NCI-H82 (cell line): Measurements from ENCODE around the gene G6PD.
A peak's percentile ranks its signal among the peaks of the same experiment; 100 is the strongest.
"Not testable (repeated sequence)": the region's sequence is repeated elsewhere in the genome, so short reads cannot be mapped to it uniquely, and the experiment has no call there.

Source experiments
- DNase-seq: peaks from one replicate; lab custom pipeline; 2025; lab: John Stamatoyannopoulos, UW

G6PD gene

DNA sequence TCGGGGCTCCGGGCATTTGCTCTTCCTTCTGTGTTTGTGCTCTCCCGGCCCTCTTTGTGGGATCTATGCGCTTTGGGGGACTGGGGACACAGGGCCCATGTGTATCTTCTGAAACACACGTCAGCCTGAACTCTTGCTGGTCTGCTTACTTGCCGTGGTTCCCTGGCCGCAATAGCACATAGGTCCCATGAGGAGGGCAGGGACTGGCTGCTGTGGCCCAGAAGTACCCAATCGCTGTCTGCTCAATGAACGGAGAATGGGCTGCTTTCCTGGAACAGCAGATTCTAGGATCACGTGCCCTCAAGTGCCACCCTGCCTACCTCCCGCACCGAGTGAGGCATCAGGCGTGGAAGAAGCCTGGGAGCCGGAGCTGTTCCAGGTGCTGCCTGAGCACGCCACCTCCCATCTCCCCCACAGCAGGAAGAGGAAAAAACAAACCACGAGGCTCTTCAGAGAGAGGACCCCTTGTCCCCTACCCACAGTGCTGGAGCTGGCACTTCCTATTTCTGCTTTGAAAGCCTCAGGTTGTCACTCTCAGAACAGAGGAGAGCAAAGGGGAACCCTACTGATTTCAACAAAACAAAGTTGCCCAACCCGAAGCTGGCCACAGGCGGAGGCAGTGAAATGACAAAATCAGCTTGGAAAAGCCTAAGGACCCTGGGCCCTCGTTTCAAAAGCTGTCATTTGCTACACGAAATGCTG is 3.8 kb downstream of the G6PD start:
- no peak for DNase-seq

DNA sequence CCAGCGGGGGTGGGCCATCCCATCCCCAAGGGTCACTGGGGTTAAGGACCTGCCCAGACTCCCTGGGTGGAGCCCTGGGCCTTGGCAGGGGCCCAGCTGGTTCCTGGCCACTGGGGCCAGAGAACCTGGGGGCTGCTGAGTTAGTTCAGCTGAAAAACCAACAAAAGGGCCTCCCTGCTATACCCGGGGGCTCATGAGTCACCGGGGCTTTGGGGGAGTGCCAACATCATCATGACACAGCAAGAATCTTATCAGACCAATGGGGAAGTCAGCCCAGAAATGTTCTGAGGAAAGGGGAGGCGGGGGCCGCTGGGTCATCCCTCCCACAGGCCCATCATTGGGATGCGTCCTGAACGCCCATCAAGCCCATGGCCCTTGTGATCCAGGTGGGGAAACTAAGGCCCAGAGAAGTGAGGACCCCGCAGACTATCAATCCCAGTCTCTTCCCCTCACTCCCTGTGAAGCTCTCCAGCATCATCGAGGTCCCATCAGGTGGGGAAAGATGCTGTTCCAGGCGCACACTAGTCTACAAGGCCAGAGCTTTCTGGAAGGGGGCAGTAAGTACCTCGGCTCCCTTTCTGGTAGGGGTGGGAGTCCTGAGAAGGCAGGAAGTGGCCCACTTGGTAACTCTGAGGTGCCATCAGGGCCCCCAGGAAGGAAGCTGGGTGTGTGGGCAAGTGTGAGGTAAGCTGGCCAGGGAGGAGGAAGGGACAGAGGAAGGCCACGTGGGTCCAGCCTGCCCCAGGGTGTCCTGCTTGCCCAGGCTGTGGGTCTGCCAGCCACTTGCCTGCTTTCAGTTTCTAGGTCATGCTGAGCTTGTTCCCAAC is 4.5 kb downstream of the G6PD start:
- no peak for DNase-seq

DNA sequence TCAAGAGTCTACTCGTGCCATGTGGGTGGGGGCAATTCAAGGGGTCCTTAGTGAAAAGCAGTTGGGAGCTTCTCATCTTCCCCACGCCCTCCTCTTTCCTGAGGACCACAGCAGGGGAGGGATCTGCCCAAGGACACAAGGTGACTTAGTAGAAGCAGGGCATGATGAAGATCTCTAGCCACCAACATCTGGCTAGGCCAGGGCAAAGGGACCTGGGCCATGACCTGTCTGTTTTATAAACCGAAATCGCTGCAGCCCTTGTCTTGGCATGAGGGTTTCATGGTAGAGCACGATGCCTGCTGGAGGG is 5.1 kb downstream of the G6PD start:
- DNase-seq = no peak

DNA sequence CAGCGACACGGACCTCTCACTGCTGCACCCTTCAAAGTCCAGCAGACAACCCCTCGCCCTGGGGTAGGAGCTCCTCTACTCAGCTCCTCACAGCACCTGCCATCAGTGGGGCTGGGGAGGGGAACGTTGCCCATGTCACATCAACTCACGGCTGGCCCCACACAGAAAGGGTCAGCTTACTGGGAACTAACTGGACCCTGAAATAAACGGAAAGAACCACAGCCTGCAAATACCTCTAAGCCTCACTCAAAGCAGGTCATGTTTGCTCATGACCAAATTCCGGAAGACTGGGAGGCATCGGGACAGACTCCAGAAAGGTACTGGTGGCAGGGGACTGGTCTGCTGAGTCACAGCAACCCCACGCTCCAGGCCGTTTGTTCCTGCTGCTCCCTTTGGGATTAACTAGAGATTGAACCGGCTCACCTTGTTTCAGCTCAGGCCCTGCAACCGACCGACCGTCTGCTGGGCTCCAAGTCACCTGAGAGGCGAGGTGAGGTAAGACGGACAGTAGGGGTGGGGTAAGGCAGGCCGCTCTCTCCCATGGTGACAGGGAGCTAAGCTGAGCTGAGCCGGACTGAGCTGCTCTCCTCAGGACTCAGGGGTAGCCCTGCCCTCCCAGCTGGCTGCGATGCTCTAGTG is 5.6 kb downstream of the G6PD start:
- DNase-seq = peak; percentile 37

DNA sequence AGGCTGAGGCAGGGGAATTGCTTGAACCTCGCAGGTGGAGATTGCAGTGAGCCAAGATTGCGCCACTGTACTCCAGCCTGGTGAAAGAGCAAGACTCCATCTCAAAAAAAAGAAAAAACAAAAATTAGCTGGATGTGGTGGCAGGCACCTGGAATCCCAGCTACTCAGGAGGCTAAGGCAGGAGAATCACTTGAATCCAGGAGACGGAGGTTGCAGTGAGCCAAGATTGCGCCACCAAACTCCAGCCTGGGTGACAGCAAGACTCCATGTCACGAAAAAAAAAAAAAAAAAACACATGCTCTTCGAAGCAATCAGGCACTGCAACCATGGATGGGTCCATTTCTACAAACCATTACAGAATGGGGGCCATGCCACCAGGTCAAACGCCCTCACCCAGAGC is 6.3 kb downstream of the G6PD start:
- DNase-seq = not testable (repeated sequence)

DNA sequence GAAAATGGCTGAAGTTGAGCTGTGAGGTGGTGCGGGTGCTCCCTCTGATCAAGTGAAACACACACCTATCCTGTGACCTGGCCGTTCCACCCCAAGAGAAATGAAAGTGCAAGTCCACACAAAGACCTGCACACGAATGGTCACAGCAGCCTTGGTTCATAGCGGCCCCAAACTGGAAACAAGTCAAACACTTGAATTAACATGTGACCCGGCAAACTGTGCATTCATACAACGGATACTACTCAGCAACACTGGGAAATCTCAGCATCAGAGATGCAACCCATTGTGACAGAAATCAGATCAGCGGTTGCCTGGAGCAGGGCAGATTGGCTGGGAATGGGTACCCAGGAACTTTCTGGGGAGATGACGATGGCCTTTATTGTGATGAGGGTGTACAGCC is 7.6 kb downstream of the G6PD start:
- no peak for DNase-seq

DNA sequence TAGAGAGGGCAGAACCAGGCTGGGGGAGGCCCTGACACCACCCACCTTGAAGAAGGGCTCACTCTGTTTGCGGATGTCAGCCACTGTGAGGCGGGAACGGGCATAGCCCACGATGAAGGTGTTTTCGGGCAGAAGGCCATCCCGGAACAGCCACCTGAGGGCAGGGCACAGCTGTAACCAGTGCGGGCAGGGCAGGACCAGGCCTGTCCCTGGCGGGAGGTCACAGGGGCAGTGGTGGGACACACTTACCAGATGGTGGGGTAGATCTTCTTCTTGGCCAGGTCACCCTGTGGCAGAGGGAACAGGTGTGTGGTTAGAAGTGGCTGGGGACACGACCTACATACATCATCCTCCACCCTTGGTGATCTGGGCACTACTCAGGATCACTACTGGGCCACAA is 10.8 kb downstream of the G6PD start:
- no peak for DNase-seq

DNA sequence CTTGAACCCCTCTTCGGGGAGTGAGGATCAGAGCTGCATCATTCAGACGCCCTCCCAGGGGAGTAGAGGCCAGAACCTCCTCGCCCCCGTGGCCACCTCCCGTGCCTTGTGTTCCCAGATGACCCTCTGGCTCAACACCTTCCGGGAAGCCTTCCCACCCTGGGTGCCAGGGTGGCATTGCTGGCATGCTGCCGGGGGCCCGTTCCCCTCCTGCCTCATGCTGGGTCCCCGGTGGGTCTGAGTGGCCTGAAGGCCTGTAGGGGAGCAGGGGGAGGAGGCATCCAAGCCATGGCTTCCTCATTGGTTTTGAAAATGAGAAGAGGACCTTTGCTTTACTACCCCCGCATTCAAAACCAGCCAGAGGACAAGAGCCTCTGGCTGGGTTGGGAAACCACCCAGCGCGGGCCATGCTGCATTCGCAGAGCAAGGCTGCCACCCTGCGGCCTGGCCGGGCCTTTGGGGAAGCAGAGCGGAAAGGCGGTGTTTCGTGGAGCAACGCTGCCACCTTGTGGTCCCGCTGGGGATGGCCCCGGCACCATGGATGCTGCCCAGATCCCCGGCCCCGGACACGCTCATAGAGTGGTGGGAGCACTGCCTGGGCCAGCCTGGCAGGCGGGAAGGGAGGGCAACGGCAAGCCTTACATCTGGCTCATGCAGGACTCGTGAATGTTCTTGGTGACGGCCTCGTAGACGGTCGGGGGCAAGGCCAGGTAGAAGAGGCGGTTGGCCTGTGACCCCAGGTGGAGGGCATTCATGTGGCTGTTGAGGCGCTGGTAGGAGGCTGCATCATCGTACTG is 11.9 kb downstream of the G6PD start:
- peak; percentile 88 for DNase-seq

DNA sequence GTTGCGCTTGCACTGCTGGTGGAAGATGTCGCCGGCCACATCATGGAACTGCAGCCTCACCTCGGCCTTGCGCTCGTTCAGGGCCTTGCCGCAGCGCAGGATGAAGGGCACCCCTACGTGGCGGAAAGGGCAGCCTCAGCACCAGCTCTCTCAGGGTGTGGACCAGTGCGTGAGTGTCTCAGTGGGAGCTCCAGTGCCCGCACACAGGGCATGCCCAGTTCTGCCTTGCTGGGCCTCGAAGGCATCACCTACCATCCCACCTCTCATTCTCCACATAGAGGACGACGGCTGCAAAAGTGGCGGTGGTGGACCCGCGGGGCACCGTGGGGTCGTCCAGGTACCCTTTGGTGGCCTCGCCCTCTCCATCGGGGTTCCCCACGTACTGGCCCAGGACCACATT is 14.0 kb downstream of the G6PD start:
- no peak for DNase-seq

DNA sequence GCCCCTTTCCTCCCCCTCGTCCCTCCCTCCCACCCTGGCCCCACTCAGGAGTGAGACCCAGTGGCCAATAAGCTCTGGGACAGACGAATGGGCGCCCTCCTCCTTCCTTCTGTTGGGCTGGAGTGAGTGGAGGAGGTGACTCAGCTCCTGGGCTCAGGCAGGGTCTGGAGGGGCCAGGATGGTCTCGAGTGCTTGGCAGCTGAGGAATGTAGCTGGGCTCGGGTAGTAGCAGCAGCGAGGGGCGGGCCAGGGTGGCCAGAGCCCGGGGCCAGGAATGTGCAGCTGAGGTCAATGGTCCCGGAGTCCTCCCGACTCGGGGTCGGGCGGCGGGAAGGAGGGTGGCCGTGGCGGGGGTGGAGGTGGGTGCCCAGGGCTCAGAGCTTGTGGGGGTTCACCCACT is 15.0 kb downstream of the G6PD start:
- DNase-seq = no peak

DNA sequence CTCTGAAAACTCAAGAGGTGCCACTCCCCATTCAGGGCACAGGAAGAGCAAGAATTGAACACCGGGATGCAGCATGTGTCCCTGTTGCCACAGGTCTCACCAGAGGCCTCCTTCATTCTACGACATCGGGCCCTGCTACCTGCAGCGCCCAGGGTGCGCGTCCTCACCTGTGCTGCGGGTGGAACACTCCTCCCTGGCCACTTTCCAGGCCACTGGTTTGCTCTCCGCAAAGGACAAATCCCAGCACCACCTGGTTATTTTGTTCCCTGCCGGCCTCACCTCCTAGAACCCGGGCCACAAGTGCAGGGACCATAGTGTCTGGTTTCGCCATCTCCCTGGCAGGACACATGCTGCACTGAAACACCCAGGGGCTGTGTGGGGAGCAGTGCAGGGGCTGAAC is 16.4 kb downstream of the G6PD start:
- DNase-seq = no peak

DNA sequence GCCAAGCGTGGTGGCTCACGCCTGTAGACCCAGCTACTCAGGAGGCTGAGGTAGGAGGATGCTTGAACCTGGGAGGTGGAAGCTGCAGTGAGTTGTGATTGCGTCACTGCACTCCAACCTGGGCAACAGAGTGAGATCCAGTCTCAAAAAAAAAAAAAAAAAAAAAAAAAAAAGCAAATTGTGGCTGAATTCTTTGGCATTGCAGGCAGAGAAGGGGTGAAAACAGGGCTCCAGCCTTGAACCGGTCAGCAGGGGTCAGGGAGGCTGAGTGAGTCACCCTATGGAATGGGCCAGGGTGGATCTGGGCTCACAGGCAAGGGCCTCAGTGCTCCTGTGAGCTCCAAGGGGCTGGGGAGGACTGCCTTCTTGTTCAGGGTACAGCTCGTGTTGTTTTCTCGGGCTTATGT is 17.4 kb downstream of the G6PD start:
- no peak for DNase-seq

DNA sequence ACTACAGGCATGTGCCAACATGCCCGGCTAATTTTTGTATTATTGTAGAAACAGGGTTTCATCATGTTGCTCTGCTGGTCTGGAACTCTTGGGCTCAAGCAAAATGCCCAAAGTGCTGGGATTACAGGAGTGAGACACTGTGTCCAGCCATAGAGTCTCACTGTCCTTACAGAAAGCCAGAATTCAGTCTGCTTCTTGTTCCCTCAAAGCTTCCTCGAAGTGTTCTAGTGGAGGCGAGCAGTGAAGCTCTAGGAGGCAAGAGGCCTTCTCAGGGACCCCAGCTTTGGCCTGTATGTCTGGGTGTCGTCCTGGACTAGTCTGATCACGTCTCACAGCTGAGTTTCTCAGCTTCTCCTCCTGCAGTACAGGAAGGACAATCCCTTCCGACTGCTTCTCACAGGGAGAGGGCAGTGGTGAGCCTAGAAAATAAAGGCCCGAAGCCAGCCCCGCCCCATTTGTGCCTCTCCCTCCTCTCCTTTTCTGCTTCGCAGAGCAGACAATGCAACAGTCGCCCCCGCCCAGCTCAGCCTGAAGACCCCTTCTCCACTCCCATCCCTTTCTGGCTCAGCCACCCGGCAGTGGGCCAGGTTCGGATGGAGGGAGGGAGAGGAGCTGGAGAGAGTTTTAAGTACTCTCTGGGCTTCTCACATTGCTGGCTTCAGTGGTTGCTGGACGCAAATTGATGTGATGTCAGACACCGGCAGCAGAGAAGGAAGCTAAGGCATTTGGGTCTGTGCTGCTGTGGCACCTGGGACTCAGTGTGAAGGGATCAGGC is 19.6 kb downstream of the G6PD start:
- peak; percentile 89 for DNase-seq

DNA sequence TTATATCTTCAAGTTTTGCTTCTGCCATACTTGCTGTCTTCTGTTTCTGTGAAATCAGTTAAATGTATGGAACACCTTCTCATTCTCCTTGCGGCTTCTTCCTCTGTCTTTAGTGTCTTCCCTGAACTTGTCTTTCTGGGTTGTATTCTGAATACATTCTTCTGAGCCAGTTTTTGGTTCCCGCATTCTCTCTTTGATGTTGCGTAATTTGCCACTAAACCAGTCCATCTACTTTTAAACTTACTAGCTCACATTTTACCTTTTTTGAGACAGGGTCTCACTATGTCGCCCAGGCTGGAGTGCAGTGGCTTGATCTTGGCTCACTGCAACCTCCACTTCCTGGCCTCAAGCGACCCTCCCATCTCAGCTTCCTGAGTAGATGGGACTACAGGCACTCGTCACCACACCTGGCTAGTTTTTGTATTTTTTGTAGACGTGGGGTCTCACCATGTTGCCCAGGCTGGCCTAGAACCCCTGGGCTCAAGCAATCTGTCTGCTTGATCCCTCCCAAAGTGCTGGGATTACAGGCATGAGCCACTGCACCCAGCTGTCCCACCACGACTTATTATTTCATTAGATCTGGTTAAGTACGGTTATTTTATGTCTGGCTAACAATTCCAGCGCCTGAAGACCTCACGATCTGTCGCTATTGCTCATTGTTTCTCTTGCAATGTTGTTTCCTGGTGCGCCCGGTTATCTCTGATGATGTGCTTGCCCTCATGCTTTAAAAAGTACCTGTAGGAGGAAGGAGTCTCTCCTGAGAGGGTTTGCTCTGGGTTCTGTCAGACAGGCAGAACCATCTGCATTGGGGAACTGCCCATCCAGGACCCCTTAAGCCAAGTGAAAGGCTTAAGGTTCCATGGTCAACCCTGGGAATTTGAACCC is 20.8 kb downstream of the G6PD start:
- peak; percentile 16 for DNase-seq

DNA sequence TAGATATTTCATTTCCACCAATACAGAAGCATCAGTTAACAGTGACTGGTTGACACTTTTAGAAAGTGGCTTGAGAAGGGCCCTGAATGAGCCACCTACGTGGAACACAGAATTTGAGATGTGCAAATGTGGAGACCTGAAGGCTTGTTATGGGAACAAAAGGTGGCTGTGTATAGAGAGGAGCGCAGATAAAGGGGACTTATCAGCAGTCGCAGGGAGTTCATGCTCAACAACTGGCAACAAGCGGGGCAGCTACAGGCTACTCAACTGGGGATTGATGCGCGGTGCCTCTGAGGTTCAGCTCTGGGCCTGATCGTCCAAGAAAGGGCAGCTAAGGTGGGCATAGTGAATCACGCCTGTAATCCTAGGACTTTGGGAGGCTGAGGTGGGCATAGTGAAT is 27.3 kb downstream of the G6PD start:
- no peak for DNase-seq

DNA sequence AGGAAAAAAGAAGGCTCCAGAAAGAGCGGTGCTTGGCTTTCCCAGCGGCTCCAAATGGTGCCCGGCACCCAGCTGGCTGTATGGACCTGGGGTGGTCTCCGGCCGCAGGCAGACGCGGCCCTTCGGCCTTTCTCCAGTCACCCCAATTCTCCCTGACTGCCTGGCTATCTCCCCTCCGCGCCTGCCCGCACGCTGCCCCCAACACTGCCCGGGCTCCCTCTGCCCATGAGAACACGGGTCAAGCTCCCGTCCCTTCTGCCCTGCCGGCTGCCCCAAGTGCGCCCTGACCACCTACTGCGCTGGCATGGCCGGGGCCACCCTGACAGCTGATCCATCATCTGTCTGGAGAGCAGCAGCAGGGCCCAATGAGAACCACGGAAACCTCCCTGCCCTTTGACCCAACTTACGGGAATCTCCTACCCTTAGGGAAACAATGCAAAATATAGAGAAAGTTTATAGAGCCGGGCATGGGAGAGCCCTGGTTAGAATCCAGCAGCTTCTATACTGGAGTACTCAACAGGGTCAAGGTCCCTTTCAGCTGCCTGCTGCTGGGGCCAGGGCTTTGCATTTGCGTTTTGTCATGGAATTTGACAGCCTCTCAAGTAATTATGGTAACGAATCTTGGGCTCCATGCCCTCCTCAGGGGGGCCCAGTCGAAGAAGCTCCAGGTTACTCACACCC is 29.4 kb downstream of the G6PD start:
- DNase-seq = no peak

DNA sequence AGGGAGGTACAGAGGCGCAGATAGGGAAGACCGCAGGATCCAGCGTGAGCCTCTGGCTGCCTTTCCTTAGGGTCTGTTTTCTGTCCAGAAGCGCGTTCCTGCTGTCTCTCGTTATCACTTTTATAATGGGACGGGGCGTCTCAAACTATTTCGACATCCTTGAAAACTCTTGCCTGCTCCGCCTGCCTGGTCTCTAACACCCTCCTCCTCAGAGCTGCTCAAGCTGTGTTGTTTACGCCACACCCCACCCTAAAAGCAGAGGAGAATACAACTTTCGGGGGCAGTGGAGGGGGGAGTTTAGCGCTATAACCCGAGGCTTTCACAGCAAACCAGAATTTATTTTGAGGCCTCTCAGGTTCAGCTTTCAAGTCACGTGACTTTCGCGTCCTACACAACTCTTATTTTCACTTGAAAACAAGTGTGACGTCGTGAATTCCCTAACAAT is 30.0 kb downstream of the G6PD start:
- no peak for DNase-seq

DNA sequence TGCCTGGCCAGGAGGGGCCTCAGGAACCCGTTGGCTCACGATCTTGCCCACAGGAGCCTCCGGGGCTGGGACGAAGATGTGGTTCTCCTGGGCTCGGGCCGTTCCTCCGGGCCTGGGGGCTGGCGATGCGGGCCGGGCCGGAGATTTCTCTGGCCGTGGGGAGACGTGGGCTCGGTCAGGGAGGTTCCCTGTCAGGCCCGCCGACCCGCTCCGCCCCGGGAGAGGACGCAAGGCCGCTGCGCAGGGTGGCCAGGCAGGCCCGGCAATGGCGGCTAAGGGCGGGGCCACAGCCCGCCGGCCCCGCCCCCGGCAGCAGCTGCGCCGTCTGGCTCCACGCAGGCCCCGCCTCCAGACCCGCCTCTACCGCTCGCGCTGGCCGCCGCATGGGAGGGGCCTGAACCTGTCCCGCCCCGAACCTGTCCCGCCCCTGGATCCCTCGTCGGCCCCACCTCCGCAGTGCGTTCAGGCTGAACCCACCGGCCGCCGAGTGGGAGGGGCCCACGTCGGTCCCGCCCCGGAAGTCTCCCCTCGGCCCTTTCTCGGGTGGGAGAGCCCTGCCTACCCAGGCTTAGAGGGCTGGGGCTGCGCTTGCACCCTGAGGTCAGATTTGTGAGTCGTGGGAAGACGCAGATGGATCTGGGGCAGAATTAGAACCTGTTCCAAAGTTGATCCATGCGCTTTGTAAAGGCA is 30.5 kb downstream of the G6PD start, which contains the start of gene FAM3A:
Gene FAM3A, minus strand, starts transcription at position 267 of the 690 bp plus-strand sequence. CDS start 460 bp downstream, outside the sequence.
- peak; percentile 95 for DNase-seq
